ENCODE measurements around the gene PYY.

PYY gene

DNA sequence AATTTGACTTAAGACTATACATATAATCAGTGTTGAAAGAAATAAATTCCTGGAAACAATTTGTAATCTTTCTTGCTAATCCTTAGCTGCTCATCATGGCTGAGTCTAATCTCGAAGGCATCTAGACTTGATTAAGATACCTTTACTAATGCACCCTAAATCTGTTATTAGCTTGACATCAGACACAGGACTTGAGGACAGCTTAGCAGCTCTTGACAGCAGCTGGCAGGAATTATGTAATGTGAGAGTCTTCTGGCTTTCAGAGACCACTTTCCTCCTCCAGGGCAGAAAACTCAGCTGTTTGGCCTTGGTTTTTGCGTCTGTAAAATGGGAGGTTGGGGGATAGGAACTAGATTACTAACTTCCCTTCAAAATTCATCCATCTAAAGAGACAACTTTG, 39.3 kb downstream of the PYY start:
- no peak for DNase-seq (ENCODE audit: low spot score)

DNA sequence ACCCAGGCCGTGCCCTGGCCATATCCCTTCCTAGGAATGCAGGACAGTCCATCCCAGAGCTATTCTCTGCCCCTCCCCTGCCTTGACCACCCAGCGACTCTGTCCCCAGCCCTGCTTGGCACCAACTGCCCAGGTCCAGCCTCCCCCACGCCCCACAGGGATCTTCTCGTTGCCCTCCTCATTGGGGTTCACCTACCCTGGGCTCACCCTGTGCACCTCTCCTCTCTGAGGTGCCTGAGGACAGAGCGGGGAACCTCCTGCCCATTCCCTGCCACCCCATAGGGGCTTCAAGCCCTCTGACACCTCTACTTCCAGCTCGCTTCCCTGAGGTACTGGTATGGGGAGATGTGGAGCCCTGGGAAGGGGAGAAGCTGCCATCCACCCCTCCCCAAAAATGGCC, 40.2 kb downstream of the PYY start:
- no peak for DNase-seq (ENCODE audit: low spot score)

DNA sequence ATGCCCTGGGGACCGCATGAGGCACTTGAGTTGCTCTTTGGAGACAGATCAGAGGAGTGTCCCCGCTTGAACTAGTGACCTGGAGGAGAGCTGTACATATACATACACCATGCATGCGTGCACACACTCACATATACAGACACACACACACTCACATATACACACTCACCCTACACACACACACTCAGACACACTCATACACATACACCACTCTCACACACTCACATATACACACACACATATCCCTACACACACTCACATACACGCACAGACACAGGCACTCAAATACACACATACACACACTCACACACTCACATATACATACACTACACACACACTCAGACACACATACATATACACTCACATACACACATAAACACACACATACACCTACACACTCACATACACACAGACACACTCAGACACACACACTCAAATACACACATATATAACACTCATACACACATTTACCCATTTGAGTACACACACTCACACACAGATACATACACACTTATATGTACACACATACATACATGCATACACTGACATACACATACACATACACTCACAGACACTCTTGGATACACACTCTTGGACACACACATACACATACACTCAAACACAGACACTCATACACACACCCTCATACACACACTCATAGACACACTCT, 41.0 kb downstream of the PYY start:
- DNase-seq (ENCODE audit: low spot score), result no peak

DNA sequence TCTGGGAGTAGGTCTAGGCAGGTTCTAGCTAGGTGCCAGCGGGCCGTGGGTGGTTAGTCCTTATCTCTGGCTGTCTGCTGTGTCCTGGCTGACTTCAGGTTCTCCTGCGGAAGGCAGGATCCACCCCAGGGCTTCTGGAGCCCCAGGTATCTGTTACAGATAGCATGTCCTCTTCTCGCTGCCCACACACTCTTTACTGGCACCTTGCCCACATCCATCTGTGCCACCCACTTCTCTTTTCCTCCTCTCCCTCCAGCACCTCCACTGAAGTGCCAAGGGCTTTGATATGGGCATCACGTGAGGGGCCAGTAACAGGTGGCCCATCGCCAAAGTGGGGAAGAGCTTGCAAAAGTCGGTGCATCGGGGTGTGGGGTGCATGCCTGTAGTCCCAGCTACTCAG, 41.8 kb downstream of the PYY start:
- no peak for DNase-seq (ENCODE audit: low spot score)

DNA sequence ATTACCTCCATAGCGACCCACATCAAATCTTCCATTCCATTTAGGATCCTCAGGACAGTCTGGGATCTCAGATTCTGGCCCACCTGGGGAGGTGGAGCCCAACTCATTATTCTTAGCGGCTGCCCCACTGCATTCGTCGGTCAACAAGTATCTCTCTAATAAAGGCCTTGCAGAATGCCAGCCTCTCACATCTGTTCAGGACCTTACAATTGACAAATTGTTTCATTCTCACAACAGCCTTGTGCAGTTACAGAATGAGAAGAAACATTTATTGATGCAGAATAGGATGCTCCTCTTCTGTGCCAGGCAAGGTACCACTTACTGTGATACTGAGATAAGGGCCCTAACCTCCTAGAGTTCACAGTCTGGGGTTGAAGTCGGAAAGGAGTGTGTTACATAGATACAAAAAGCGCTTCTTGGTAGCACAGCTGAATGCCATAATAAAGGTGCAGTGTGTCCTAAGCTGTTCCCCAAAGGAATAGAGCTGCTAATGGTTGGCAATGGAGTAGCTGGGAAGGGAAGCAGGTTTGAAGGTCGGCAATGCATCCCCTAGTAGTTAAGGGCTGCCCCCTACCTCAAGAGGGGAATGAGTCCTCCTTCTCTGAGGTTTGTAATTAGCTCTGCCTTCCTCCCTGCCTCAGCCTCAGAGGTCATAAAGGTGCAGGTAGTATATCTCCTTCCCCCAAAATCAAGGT, 44.1 kb downstream of the PYY start:
- peak; percentile 65 for DNase-seq (ENCODE audit: low spot score)

DNA sequence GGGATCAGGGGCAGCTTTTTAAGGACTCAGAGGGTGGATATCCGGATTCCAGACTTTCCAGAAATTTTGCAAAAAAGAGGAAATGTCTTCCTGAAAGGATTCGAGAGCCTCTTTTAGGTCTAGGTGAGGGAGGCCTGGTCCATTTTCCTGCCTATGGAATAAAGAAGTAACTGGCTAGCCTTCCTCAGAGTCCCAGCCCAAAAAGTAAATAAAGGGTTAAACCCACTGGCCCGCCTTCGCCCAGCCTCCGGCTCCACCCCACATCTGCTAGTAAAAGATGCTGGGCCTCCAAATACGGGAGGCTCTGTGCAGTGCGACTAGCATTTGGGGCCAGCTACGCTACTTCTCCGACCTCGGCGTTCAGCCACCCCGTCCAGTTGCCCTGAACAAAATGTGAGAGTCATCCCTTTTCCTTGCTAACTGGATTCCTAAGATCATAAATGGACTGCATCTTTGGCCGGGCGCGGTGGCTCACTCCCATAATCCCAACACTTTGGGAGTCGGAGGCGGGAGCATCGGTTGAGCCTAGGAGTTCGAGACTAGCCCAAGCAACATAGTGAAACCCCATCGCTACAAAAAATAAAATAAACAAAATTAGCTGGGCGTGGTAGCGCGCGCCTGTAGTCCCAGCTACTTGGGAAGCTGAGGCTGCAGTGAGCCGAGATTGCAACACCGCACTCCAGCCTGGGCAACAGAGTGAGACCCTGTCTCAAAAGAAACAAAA, 45.6 kb downstream of the PYY start:
- DNase-seq (ENCODE audit: low spot score), result peak; percentile 88

DNA sequence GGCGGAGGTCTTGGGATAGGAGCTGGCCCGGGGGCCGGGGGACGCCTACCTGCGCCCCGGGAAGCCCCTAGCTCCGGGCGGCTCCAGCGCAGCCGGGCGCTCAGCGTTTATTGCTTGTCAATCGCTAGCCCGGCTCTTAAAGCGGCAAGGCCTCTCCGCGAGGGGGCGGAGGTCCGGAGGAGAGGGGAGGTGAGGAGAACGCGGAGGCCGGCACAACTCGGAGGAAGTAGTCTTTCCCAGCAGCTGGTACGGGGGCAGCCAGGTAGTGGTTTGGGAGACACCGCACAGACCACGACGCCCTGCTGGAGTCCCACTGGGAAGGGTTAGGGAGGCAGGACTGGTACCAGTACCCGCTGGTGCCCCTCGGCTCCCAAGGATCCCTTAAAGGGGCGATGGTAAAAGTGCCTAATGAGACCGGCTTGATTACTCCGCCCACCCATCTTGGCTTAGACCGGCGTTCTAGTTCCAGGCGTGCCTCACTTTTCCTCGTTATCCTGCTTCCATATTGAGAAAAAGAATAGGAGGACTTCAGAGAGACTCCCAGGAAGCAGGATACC, 46.2 kb downstream of the PYY start, which contains the start of gene MPP2:
Gene MPP2, minus strand, starts transcription at position 112 of the 557 bp plus-strand sequence. CDS start 3,076 bp downstream, outside the sequence.
- peak; percentile 87 for DNase-seq (ENCODE audit: low spot score)

DNA sequence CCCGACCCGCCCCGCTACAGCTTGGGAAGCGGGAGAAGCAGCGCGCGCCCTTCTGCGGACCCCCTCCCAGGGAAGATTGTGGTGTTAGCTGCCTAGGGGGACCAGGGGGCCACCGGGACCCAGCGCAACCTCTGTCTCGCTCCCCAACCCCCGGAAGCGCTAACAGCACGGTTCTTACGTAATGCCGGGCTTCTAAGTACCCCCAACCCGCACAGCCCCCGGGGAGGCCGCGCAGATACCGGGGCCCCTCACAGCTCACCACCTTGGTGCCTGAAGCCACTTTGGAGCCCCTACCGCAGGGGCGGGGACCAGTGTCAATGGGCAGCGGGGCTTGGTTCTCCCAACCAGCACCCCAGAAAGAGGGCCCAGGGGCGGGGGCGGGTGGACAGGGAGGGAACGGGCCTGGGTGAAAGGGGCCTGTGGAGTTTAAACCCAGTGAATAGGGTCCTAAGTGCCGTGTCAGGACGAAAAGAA, 46.8 kb downstream of the PYY start:
- peak; percentile 43 for DNase-seq (ENCODE audit: low spot score)

DNA sequence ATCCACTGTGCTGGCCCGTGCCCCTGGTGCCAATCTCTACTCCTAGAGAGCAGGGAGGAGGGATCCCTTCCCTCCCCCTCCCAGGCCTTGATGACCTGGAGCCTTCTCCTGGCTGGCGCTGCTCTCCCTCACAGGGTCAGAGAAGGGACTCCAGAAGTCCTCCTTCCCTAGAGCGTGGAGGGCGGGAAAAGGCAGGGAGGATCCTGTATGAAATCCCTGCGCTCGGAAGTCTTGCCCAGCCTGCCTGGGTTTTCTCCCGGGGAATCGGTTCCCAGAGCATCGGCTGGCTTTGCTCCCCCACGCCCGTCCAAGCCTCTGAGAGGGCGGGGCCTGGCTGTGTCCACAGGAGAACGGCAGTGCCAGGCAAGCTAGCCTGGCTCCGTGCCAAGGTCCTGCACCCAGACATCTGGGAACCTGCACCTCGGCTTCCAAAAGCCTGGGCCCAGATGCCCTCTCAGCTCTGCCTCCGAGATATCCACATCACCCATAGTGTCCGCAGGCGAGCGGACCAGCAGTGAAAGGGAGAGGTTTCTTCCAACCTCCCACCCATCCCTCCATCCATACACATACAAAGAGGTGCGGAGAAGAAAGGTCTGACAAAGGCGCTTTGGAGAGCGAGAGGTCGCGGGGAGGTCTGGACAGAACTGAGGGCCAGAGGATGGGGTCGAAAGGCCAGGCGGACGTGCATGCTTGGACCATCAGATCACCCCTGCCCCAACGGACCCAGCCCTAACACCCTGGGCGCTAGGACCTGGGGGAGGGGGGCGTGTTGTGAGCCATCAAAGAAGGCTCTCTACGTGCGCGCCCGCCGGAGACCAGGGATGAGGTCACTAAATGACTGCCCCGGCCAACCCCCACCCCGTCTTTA, 47.5 kb downstream of the PYY start:
- peak; percentile 85 for DNase-seq (ENCODE audit: low spot score)

DNA sequence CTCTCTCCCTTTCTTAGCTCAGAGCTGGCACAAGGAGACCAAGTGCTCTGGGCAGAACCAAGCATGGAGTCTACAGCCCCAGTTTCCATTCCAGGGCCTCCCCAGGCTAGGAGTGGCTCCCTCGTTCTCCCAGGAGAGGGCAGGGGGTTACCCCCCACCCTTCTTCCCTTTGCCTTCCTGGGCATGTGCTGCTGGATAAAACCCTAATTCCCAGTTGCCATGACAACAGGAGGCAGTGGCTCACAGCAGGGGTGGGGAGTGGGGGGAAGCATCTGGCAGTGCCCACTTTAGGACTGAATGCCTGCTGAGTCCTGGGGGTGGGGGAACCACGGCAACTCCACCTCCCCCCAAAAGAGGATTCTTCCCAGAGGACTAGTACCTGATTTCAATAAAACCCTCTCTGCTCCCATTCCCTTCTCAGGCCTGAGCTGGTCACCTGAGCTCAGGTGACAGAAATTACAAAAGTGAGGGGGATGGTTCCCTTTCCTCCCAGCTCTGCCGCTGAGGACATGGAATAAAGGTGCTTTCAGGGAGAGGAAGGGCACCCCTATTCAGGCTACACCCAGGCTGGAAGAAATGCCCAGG, 48.2 kb downstream of the PYY start:
- DNase-seq (ENCODE audit: low spot score), result no peak
